GM21737 (cell line): ENCODE data around the gene DOCK1.

Experiments used
- ATAC-seq: cut with Tn5 transposase; IDR thresholded peaks from one replicate; pipeline ENCODE4 v1.9.1; 2021; ENCODE audit warnings: mild to moderate bottlenecking, moderate library complexity; ENCODE audit not compliant: unreplicated experiment

Gene DOCK1

DNA sequence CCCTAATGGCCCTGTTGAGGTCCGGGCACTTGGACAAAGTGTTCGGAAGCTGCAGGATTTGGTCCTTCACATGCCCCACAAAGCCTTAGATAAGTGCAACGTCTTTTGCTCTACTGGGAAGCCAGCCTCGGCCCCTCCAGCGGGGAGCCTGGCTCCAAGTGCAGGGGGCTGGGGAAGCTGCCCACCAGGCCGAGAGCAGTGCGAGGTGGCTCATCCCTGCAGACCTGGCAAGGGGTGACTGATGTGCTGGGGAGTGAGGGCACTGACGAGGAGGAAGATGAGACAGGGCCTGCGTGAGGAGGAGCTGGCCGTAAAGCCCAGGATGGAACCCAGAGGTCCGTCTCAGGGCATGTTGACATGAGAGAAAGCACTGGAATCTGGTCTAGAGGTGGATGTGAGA lies 508.1 kb downstream of the DOCK1 start:
- no peak for ATAC-seq

DNA sequence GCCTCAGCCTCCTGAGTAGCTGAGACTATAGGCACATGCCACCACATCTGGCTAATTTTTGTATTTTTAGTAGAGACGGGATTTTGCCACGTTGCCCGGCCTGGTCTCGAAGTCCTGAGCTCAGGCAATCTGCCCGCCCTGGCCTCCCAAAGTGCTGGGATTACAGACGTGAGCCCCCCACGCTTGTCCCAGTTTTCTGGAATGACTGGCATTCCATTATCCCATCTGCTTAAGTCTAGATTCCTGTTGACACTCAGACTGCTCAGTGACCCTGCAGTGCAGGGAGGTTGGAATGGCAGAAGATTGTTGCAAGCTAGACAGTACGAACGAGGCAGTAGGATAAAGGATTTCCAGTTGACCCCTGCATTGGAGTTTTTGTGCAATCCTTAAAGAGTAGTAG lies 508.8 kb downstream of the DOCK1 start:
- no peak for ATAC-seq

DNA sequence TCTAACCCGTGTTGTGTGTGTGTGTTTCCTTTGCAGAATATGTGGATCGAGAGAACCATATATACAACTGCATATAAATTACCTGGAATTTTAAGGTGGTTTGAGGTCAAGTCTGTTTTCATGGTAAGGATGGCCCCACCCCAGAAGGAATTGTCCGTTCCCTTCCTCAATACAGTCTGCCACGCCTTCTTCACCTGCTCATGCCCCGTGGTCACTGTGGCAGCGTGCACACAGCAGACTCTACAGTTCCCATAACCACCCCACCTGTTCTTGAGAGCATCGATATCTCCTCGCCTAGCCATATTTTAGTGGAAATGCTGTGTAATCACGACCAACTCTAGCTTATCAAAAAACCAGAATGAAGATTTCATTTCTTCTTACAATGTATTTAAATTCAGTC lies 509.9 kb downstream of the DOCK1 start:
- no peak for ATAC-seq

DNA sequence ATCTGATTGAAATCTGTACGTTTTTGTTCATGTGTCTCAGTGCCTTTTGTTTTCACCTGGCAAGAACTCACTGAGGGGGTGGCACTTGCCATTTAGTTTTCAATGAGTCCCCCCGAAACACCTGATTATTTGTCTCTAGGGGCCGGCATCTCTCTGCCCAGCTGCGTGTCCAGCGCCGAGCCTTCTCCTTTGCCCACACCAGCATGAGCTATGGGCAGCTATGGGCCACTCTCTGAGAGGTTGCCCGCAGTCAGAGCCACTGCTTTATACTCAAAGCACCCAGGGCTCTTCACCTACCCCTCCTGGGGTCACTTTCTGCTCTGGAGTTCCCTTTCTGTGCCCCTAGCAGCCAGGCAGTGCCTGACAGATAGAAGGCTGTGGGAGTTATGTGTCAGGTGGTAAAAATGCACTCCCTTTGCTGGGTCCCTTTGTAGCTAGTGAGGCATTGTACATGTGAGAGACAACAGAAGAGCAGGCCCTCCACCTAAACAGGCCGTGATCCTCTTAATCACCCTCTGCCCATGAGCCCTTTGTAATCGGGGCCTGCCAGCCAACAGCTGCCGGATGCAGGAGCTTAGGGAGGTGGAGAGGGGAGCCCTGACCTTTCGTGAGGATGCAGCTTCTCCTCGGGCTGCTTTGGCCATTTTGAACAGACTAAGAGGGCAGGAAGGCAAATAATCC lies 510.8 kb downstream of the DOCK1 start:
- ATAC-seq = no peak

DNA sequence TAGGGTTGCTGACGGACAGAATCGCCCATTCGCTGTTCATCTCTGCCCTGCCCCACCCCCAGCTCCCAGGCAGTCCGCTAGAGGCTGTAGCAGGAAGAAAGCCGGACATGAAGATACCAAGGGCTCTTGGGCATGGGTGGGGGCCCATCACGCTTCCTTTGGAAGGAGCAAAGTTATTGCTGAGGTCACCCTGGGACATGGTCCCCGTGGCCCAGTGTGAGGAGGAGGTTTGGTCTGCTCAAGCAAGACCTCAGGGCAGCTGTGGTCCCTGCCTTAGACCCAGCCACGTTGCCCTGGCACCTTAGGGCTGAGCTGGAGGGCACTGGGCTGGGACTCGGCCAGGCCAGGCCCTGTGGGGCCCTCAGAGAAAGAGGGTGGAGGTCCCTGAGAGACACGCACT lies 511.8 kb downstream of the DOCK1 start:
- ATAC-seq = no peak

DNA sequence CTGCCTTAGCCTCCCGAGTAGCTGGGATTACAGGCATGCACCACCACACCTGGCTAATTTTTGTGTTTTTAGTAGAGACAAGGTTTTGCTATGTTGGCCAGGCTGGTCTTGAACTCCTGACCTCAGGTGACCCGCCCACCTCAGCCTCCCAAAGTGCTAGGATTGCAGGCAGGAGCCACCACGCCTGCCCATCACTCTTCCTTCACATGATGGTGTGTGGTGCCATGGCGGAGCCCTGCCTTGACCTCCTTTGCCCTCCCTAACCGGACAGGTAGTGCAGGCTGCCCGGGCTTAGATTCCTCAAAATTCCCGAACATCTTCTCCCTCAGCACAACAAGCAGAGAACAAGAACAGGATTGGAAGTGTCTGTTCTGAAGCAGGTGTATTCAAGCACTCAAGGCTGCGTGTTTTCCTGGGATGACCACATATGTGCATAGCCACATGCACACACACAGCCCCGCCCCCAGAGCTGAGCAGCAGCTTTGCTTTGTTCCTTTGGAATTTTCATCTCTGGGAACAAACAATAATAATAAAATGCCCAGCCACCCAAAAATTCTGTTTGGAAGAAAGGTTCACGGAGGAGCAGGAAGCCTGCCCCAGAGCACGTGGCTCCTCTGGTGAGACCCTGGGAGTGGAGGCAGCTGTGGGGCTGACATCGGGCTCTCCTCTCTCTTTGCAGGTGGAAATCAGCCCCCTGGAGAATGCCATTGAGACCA lies 512.6 kb downstream of the DOCK1 start:
- ATAC-seq = no peak

DNA sequence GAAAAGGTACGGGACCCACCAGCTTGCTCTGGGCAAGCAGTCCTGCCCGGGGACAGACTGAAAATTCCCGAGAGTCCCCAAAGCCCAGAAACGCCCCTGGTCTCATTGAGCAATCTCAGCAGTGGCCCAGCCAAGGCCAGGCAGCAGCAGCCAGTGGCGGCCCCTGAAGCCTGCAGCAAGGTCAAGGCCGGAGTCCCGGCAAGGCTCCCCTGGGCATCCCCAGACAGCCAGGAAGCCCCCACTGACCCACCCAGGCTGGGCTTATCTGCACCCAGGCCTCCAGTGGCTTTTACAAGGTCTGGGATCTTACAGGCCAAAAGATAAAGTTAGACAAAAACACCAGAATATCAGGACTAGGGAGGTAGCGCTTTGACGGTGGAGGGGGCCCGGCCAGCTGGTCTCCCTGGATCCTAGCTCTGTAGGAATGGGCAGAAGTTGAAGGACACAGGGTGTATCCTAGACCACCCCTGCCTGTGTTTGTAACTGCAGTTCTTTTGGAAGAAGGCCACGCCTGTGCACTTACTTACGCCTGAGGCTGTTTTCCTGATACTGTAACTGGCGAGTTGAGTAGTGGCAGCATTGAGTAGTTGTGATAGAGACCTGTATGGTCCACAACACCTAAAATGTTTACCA lies 513.4 kb downstream of the DOCK1 start:
- no peak for ATAC-seq

DNA sequence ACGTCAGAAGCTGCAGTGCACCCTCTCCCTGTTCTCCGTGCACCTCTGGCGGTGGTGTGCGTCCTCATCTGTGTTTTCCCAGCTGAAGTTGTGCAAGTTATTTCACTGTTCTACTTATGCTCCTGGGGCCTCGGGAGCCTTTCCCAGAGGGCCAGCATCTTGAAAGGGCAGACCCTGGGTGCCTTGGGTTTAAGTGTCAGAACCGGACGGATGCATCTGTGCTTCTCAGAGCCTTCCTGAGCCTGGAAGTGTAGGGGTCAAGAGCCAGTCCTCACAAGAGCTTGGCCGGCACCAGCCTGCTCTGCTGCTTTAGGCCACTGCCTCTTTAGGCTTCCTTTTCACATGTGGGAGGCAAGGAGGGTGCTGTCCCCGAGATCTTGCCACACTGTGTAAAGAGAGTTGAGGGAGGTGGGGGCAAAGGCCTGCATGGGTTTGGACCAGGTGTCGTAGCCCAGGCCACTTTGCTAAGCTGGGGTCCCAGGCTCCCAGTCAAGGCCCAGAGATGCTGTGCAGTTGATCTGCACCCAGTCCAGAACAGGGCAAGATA lies 515.0 kb downstream of the DOCK1 start:
- no peak for ATAC-seq

DNA sequence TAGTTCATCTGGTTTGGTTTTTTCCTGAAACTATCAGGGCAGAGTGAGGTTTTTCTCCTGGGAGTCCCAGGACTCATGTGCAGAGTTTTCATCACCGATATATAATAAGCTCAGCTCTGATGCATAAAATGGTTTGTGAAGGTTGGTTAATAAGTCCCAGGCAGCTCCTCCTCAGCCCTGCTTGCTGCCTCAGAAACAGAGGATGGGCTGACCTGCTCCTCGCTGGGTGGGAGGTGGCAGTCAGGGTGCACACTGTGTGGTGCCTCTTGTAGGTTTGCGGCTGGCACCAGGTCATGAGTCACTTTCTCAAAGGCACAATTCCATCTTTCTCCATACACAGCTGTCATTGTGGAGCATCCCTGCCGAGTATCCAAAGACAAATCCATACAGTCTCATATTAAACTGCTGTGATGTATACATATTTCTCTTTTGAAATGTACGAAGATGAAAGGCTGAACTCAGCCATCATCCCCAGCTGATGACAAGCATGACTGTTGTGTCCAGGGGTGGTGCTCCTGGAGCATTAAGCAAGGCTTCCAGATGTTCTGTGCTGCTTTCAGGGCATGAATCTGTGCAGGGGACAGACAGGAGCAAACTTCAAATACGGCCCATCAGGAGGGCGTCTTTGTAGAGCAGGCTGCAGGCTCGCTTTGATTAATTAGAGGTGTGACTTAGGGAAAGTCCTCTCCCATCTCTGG lies 518.1 kb downstream of the DOCK1 start:
- no peak for ATAC-seq

DNA sequence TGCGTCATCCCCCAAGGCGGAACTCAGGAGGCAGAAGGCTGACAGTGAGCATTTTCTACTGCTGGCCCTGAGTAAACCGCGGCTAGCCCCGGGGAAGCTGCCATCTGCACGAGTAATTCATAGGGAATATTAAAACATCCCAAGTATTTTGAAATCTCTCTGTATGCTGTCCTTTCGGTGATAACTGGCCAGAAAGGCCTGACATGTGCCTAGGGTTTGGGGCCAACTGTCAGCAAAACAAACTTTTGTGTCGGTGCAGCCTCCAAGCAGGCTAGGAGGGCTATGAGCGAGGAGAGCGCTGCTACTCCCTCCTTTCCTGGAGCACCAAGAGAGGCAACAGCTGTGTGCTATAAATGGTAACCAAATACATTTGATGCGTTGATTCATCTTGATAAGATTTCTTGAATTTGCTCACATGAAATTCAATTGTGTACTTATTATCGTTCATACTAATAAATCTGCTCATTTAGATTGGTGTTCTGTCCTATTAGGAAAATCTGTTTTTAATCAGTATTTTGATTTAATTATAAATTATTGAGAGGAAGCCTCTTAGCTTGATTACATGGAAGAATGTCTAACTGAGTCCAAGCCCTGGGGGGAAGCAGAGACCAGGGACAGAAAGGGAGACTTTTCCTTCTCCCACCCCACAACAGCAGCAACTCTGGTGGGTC lies 519.5 kb downstream of the DOCK1 start:
- no peak for ATAC-seq

DNA sequence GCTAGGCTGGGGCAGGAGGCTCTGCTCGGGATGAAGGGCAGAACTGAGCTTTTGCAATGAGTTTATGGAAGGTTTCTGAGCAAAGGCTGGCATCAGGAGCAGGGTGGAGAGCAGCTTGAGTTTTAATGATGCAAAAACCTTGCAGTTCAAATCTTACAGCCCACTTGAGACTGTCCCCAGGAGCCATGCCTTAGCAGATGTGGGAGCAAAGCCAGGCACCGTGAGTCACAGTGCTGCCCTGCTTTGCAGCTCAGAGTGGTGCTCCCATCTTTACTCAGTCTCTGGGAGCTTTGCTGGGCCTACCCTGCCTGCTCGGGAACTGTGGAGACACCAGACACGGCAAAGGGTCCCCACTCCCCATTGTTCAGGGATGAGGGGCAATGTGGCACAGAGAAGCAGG lies 521.5 kb downstream of the DOCK1 start:
- ATAC-seq = no peak

DNA sequence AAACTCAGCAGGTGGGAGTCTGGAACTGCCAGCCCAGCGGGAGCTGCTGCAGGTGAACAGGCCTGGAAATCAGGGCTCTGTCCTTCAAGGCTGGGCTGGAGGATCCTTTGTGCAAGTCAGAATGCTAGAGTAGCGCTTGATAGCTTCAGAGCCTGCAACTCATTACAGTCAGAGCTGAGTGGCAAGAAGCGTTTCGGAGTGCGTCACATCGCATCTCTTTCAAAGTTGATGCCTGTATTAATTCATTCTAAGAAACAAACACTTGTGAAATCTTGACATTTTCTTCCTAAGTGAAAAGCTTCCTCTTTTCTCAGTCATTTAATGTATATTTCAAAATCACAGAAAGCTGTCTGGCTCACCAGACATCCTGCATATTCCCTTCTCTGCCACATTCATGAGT lies 522.7 kb downstream of the DOCK1 start:
- ATAC-seq = no peak

DNA sequence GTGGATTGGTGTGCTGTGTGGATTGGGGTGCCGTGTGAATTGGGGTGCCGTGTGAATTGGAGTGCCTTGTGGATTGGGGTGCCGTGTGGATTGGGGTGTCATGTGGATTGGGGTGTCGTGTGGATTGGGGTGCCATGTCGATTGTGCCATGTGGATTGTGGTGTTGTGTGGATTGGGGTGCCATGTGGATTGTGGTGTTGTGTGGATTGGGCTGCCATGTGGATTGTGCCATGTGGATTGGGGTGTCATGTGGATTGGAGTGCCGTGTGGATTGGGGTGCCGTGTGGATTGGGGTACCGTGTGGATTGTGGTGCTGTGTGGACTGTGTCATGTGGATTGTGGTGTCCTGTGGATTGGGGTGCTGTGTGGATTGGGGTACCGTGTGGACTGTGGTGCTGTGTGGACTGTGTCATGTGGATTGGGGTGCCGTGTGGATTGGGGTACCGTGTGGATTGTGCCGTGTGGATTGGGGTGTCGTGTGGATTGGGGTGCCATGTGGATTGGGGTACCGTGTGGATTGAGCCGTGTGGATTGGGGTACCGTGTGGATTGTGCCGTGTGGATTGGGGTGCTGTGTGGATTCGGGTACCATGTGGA lies 523.3 kb downstream of the DOCK1 start:
- no peak for ATAC-seq

DNA sequence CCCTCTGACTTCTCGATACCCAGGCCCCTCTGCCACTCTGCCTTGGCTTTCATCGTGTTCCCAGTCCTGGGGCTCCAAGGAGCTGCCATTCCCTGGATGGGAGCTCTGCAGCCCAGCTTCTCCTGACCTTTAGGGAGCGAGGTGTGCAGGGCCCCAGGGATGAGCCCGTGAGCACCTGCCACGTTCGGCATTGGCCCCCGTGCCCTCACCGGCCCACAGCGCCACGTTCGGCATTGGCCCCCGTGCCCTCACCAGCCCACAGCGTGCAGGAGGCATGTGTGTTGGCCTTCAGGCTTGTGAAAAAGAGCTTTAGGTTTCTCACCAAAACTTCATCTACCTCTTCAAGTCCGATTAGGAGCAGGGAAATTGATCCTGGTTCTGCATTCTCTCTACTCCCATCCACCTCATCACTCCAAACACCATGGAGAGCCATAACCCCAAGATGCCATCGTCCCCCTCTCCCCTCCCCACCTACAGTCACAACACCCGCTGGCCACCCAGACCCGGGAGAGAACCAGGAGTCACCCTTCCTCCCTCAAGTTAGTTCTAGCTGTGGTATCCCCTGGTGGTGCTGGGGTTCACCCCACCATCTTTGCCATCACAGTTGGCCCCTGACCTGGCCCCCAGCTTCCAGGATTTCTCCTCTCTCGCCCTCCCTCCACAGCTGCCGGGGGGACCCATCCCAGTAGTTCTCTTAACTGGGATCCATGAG lies 524.5 kb downstream of the DOCK1 start:
- no peak for ATAC-seq

DNA sequence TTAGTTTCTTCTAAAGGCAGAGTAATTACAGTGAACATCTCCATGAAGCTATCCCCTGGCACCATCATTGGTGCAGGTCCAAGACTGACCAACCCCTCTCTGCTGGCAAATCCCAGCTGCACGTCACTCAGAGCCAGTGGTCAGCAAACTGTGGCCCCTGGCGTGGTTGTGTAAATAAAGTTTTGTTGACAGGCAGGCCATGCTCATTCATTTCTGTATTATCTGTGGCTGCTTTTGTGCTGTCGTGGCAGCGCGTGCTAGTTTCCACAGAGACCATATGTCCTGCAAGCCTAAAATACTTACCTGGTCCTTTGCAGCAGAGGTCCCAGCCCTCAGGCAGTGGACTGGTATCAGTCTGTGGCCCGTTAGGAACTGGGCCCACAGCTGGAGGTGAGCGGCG lies 526.3 kb downstream of the DOCK1 start:
- no peak for ATAC-seq

DNA sequence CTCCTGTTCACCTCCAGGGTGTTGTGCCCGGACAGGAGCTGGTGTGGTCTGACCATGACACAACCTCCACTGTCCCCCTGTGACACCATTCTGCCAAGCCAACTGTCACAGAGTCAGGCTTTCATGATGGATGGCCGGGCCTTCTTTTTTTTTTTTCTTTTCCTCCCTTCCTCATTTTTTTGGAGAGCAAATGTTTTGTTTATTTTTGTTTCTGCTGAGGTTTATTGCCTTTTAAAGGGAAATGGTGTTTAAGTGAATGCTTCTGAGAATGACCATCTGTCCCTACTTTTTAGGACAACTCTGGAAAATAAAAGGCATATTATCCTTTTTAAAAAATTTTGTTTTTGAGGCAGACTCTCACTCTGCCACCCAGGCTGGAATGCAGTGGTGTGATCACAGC lies 528.8 kb downstream of the DOCK1 start:
- no peak for ATAC-seq

DNA sequence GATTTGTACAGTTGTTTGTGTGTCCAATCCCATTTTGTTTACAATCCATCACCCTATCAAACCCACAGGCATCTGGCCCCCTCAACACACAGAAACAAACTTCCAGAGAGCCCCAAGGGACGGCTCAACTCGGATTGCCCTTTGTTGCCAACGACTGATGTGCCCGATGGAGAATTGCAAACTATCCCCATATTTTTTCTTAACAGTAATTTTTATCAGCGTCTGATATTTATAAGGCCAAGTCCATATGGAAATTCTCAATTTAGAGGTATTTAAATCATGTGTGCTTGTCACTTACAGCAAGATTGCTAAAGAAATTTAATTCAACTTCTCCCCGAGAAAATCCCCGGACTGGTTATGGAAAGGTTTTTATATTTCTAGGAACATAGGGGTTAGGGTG lies 530.0 kb downstream of the DOCK1 start:
- ATAC-seq = no peak

DNA sequence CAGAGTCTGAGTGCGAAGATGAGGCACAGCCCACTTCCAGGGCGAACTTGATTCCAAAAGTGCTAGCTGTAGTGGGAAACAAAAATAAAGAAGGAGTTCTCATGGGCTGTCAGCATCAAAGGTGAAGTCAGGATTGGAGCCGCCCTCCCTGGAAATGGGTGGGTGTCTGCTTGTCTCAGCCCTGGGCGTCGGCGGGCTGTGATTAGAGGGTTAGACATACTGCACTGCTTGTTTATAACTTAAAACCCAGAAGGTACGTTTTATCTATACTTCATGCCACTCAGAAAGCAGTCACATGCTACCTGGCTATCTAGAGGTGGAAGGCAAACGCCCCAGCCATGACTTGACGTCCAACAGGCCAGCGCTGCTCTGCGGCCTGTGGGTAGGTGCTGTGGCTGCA lies 535.1 kb downstream of the DOCK1 start:
- no peak for ATAC-seq

DNA sequence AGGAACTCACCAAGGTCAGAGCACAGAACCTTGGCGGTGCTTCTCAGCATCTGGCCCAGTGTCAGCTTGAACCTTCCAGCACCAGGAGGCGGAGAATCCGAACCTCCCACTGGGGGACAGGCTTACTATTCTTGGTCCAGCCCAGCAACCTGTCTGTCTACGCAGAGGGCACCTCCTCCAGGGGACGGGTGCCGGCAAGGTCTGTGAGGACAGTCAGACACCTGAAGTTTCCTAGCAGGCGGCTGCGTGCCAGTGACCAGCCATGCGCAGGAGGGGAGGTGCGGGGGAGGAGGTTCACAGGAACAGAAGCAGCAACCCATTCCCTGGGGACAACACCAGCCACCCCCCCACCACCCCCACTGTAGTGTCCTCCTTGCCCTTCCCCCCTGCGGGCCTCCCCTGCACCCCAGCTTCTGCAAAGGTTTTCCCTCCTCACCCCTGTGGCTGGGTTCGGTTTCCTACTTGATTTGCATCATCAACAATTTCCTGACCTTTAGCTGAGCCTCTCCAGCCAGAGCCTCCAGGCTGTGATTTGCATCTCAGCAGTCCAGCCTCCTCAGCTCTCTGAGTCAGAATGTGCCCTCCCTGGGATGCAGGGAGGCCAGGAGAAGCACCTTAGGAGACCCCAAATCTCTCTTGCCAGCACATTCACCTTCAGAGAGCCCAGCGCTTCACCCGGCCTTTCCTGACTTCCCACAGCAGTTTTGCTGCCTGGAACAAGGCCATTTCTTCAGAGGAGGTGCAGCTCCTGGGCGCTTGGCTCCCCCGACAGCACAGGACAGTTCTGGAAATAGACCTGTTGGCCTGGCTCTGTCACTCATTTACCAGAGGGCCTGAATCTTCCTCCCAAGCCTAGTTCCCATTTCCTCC lies 536.4 kb downstream of the DOCK1 start:
- ATAC-seq = no peak
